Stimulated activated CD8-positive, alpha-beta memory T cell treated with anti-CD3 and anti-CD28 coated beads, Interleukin-4, amount 100 ng/mL, for 4 hours (primary cell): ENCODE data around the gene PYGO2.

ENCODE experiments used
- DNase-seq, 2 donors: peaks; one replicate each; pipeline ENCODE4 v3.0.0-alpha.2; 2020; ENCODE audit warnings: low read depth in 2 of 2, low spot score in 1 of 2

PYGO2 gene

GRCh38 chr1:154961207-154962155, at the start of gene PYGO2:
TSS of gene PYGO2 (minus strand) at chr1:154961782. CDS start at chr1:154961576, 206 bp downstream.
- DNase-seq: peak; percentile 44 to 68

DNA sequence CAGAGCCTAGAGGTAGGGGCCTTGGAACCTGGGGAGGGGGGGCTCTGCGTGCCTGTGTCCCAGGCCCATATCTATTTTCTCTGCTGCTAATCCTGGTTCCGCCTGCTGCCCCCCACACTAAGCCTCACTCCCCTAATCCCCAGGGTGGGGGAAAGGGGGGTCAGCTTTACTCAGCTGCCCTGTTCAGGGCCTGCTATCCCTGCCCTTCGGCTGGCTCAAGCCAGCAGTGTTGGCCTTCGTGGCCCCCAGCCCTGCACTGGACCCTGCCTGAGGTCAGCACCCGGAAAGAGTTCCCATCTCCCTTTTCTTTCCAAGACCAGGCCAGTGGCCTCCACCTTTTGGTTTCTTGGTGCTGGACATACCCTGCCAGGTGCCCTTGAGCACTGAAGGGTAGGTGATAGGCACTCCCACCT, 49.4 kb upstream of the PYGO2 start:
- no peak for DNase-seq

DNA sequence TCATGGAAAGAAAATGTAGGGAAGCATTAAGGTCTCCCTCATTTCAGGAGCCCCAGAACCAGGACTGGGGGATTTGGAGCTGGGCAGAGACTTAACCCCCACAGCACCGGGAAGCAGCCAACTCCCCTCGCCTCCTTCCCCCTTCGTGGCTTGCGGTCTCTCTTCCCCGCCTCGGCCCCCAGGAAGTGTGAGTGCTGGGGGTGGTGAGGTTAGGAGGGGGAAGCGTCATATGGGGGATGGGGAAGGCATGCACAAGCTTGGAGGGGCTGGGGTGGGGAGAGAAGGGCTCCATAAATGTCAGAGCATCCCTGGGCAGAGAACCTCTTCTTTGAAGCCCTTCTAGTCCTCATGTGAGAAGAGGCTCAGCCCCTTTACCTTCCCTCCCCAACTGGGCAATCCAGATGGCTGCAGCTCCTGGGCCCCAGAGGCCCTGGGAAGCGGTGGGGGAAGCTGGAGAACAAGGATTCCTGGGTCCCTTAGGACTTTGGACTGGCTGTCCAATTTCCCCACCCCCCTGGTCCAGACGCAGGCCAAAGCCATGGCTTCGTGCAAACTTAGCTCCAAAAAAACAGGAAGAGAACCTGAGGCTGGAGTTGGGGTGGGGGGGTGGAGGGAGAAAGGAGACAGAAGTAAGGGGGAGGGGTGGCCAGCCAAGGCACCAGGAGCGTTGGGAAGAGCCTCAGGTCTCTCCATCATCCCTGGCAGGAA, 48.8 kb upstream of the PYGO2 start:
- DNase-seq: no peak

- no peak for DNase-seq
Measured at GRCh38 chr1:155009742-155010141, 48.2 kb upstream of the PYGO2 start.

- DNase-seq: no peak
Measured at GRCh38 chr1:155009221-155009711, 47.7 kb upstream of the PYGO2 start.

- DNase-seq: no peak
Measured at GRCh38 chr1:155008015-155008941, 46.7 kb upstream of the PYGO2 start.

DNA sequence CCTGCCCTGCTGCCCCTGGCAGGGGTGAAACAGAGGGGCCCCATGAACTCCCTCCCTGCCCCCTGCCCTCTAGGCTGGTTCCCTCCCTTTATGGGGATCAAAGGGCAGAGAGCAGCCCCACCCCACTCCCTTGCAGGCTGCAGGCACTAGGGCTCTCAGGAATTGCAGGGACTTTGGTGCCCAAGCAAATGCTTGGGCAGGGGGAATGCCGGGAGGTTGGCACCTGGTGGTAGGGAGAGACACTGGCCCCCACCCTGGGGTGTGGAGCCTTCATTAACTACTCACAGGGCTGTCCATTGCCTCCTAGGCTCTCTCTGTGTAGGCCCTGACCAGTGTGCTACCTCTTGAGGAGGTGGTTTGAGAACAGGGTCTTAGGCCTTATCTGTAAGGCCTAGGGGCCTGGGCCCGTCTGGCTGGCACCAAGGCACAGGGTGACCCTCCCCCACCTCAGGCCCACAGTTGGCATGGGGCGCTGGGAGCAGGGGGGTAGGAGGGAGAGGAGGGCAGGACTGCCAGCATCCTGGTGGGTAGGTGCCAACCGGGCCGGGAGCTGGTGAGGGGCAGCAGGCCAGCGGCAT, 45.8 kb upstream of the PYGO2 start:
- no peak for DNase-seq

DNA sequence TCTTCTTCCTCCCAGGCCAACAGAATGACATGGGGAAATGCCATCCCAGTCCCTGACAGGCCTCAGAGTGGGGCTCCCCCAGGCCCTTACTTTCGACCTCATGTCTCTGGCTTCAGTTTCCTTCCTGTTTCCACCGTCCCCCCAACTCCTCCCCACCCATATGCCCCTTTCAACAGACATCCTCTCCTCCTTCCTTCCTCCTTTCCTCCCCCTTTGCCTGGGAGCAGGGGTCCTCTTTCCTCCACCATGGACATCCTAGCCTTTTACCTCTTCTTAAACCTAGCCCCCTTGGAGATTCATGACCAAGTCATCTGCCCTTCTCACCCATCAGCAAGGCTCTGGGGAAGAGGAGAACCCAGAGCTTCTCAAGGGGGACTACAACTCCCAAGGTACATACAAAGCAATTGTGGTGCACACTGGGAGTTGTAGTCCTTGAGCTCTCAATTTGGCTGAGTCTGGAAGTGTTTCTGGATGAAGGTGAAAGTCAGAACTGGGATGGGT, 45.1 kb upstream of the PYGO2 start:
- no peak for DNase-seq

DNA sequence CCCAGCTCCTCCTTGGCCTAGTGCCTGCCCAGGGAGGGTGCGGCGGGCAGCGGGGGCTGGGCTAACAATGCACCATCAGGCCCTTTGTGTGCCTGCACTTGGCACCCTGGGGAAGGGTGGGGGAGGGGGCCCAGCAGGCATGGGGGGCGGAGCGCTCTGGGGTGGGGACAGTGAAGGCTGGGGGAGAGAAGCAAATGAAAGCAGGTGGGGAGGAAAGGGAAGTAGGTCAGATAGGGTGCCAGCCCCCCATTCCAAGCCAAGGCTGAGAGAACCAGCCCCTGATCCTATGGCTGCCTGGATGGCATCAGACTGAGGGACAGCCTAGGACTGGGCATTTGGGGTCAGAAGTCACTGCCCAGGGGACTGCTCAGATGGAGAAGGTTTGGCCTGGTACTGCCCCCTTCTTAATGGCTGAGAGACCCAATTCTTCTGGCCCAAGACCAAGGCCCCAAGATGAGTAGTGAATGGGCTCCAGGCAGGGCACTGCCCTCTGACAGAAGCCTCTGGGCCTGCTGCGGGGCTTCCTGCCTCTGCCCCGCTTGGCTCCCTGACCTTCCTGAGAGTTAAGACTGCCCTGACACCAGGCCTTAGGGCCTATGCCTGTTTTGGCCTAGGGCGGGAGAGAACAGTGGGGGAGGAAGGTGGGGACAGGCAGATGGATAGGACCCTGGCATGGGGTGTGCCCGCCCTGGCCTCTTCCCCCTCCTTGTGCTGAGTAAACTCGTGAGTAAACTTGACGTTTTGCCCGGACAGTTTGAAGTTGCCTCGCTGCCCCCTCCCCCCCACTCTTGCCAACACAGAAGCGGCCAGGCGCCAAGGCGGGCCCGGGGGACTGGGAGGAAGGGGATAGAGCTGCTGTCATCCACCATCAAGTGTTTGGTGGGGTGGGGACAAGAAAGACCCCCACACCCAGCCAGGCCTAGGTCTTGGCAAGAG, 43.8 kb upstream of the PYGO2 start:
- no peak for DNase-seq

DNA sequence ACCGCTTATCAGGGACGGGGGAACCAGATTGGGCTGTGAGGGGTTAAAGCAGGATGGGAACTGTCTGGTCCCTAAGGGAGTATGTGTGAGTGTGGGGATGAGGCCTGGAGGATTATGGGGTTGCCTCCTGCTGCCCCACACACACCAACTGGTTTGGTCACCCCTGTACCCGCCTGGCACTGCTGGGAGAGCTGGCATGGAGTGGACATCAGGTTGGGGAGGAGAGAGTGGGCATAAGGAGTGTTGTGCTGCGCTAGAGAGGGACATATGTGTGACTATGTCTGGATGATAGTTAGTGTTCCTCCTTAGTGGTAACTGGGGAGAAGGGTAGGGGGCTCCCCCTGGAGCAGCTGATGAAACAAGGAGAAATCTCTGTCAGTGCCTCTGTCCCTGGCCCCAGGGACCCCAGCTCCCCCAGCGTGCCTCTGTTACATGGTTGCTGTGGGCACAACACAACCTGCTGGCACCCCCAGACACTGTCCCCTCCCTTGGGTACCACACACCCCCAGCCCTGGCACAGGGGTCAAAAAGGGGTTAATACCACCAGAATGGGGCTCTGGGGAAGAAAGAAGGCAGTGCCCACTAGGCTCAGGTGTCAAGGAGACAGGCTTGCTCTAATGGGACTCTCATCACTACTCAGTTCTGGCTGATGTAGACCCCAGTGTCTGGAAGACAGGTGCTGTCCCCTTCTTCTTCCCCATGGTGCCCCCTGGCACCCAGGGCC, 42.9 kb upstream of the PYGO2 start:
- no peak for DNase-seq

DNA sequence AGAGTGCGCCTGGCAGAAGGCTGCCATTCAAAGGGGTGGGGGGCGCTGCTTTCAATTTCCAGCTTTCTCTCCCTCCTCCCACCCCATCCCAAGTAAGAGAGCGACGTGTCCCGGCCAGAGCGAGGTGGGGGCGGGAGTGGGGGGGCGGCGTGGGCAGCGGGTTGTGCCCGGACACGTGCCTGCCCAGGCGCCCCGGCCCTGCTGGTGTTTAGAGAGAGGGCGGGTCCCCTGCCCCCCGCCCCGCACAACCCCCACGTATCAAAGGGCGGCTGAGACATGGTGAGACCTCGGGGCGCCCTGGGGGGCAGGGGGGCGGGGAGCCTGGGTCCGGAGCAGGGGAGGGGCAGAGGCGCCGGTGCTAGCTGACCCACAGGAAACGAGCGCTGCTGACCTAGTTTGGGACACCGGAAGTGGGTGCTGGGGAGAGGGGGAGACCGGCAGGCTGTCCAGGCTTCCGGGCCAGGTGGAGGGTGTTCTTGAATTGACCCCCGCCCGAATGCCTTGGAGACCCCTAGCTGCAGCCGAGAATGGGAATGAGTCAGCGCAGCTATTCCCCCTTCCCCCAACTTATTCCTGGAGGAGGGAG, 42.3 kb upstream of the PYGO2 start:
- no peak for DNase-seq

DNA sequence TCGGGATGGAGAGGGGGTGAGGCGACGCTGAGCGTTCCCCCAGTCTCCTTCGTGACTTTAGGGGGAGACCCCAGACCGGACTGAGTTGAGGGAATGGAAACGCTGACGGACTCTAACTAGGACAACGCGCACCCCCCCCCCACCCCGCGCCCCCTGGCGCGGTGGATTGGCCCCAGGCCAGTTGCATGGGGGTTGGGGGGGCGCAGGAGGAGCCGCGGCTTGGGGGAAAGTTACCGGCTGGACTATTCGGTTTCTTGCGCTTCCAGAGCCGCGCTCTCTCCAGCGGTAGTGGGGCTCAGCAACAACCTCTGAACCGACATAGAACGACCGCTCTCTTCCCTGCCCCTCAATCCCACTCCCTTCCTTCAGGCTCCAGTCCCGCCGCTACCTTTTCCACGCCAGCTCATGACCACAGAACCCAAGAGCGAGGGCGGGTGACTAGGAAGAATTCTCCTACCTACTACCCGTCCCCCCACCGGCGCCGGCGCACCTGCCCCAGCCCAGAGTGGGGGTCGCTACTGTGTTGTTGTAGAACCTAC, 41.7 kb upstream of the PYGO2 start:
- DNase-seq: no peak

GRCh38 chr1:155002464-155003226, 41.1 kb upstream of the PYGO2 start, which contains the start of gene ZBTB7B:
TSS of gene ZBTB7B (plus strand) at chr1:155002802. CDS start at chr1:155014661, 11,859 bp downstream.
- DNase-seq: no peak

DNA sequence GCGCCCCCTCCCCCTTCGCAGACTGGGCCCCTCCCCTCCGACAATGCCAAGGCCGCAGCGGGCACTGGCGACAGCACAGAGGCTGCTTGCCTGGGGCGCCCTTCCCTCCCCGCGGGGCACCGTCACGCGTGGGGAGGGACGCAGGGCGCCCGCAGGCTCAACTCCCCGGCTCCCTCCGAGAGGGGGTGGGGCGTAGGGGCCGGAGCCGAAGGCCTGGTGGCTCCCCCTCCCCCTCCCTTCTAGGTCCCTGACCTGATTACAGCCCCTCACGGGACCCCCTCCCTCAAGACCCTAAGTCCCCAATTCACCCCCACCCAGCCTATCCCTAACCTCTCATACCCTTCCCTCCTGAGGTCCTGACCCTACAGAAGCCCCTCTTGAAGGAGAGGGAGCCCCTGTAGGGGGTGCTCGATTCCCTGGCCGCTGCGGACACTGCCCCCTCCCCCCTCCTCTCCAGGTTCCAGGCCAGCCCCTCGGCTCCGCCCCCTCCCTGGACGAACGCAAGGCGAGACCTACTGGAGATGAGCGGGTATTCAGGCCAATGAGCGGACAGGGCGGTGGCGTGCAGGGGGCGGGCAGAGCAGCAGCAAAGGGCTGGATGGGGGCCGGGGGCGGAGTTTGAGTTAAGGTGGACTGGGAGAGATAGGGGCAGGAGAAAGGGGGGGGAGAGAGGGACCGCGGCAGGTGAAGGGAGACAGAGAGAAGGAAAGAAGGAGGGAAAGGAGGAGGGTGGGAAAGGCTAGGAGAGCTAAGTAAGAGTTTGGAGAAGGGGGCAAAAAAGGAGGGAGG, 40.3 kb upstream of the PYGO2 start:
- DNase-seq: peak; percentile 93 to 98

GRCh38 chr1:155001425-155001674, 39.8 kb upstream of the PYGO2 start:
- DNase-seq: no peak

DNA sequence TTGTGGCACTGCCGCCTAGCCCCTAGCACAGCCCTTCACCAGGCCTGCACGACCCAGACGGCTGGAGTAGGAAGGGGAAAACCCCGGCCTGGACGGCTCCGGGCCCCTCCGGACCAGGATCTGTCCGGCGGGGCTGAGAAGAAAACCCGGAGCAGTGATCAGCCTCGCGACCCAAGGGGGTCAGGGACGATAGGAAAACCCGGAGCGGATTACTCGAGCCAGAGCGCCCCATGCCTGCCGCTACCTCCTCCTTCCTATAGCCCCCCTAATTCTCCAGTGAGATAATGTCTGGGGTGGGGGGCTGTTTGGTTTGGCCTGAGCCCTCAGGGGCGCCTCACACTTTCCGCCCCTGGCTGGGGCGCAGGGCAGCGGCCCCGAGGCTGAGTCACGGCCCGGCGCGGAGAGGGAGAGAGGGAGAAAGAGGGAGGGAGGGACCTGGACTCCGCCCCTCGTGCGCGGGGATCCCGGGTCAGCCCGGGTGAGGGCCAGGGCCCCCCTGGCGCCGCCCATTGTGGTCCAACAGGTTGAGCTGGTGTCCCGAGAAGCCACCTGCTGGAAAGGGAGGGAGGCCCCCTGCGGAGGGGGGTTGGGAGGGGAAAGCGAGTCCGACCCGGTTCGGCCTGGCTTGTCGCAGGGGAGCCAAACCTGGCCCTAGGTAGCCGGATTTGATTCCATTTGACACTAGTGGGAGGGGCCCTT, 39.3 kb upstream of the PYGO2 start:
- peak; percentile 48 to 58 for DNase-seq
